ENCODE data around the gene DLGAP4. TPM values are rescaled to one million over a fixed set of nuclear protein-coding genes. Genes with fewer than 3 reads are reported as not detected.

The DLGAP4 gene
- total RNA-seq, 1 donor from 2014 or later = 20.6 TPM

GRCh38 chr20:36571564-36572504 is 265.7 kb downstream of the DLGAP4 start:
- no peak for DNase-seq

GRCh38 chr20:36572701-36573102 is 266.6 kb downstream of the DLGAP4 start:
- peak; percentile 48 for DNase-seq

GRCh38 chr20:36573103-36573797 is 267.1 kb downstream of the DLGAP4 start, which contains the start of gene TGIF2:
TGIF2 (plus strand) TSS chr20:36573597; CDS start chr20:36578775, 5,178 bp downstream.
- DNase-seq = peak; percentile 96

GRCh38 chr20:36573798-36574365 is 267.7 kb downstream of the DLGAP4 start:
- peak; percentile 70 for DNase-seq

GRCh38 chr20:36574366-36575135 is 268.4 kb downstream of the DLGAP4 start:
- DNase-seq = peak; percentile 65

GRCh38 chr20:36576081-36576445 is 269.9 kb downstream of the DLGAP4 start:
- DNase-seq = no peak

Small RNA genes within 50 kb of the gene (small RNA-seq; reads per million reads assigned to genes)
- not detected for gene RF00017 (ENCODE audit: low replicate concordance)

Other genes with a start within 250 kb of the DLGAP4 start
- gene EPB41L1, start 151.6 kb upstream of the DLGAP4 start, total RNA-seq = 48.2 TPM
- 24.3 TPM for gene AAR2, start 69.9 kb upstream of the DLGAP4 start, total RNA-seq
- 8.3 TPM for gene MYL9, start 235.2 kb downstream of the DLGAP4 start, total RNA-seq